Effector memory CD4-positive, alpha-beta T cell (primary cell): Measurements from ENCODE around the gene SLC43A3.

Source experiments
- DNase-seq, 3 donors: peaks; one replicate each; pipeline ENCODE4 v3.0.0-alpha.2; 2020
- H3K27ac ChIP-seq: 2 replicates; pipeline ENCODE4 v1.7.0; 2013; ENCODE audit warnings: mild to moderate bottlenecking, low read length, moderate library complexity; ENCODE audit not compliant: insufficient read depth, poor library complexity, severe bottlenecking
- H3K27me3 ChIP-seq: replicated peaks from 2 replicates; pipeline ENCODE4 v1.7.0; 2013; ENCODE audit warnings: mild to moderate bottlenecking, low read length; ENCODE audit not compliant: insufficient read depth, control insufficient read depth, poor library complexity, severe bottlenecking
- H3K36me3 ChIP-seq: 2 replicates; pipeline ENCODE4 v1.7.0; 2013; ENCODE audit warnings: mild to moderate bottlenecking, low read length, moderate library complexity; ENCODE audit not compliant: control insufficient read depth, insufficient read depth
- H3K4me1 ChIP-seq: 2 replicates; pipeline ENCODE4 v1.7.0; 2013; ENCODE audit warnings: low read length, mild to moderate bottlenecking; ENCODE audit not compliant: control insufficient read depth, insufficient read depth, poor library complexity, severe bottlenecking
- H3K4me3 ChIP-seq: 2 replicates; pipeline ENCODE4 v1.7.0; 2013; ENCODE audit warnings: low read length, low read depth, mild to moderate bottlenecking; ENCODE audit not compliant: insufficient read depth, poor library complexity, severe bottlenecking
- H3K9me3 ChIP-seq: 2 replicates; pipeline ENCODE4 v1.7.0; 2013; ENCODE audit warnings: mild to moderate bottlenecking, low read length, moderate library complexity; ENCODE audit not compliant: control insufficient read depth

Gene SLC43A3

DNA sequence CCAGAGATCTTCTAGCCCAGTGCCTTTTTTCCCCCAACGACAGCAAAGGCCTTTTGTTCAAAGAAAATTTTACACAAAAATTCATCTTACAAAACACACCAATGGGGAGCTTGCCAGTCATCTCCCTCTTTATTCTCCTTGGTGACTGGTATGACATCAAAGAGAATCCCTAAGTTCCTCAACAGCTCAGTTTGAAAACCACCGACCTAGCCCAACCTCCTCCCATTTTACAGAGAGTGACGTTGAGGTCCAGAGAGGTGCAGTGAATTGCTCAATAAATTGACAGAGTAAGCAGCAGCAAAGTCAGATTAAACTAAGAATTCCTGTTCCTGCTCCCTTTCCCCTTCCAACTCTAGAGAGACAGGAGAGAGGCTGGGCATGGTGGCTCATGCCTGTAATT is 7.8 kb downstream of the SLC43A3 start:
- no peak overlapping the region for H3K4me3 ChIP-seq
- peaks cover 2% of the 10 kb centered on the region for H3K4me1 ChIP-seq
- no peak for DNase-seq
- H3K27me3 ChIP-seq: no peaks in the 10 kb centered on the region
- H3K36me3 ChIP-seq: peaks cover 25% of the 10 kb centered on the region
- H3K9me3 ChIP-seq: no peaks in the 10 kb centered on the region
- no peak overlapping the region for H3K27ac ChIP-seq

DNA sequence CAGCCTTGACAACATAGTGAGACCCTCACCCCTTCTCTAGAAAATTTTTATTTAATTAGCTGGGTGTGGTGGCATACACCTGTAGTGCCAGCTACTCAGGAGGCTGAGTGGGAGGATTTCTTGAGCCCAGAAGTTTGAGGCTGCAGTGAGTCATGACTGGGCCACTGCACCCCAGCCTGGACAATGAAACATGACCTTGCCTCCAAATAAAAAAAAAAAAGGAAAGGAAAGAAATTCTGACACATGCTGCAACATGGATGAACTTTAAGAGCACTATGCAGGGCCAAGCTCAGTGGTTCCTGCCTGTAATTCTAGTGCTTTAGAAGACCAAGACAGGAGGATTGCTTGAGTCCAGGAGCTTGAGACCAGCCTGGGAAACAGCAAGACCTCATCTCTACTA is 8.8 kb downstream of the SLC43A3 start:
- no peaks in the 10 kb centered on the region for H3K4me1 ChIP-seq
- H3K27ac ChIP-seq: no peak overlapping the region
- H3K9me3 ChIP-seq: no peaks in the 10 kb centered on the region
- no peak for DNase-seq
- no peak overlapping the region for H3K4me3 ChIP-seq
- no peaks in the 10 kb centered on the region for H3K27me3 ChIP-seq
- H3K36me3 ChIP-seq: peaks cover 30% of the 10 kb centered on the region

DNA sequence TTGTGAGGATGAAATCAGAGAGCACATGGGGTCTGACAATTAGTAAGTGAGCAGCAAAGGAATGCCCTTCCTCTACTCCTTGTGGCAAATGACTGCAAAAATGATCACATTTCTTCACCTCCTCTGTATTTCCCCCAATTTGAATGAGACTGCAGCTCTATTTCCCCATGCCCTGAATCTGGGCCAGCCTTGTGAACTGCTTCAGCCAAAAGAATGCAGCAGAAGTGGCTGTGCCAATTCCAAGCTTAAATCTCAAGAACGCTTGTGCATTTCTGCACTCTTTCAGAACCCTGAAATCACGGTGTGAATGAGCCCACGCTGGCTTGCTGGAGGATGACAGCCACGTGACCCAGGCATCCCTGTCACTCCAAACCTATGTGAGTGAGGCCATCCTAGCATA is 9.9 kb downstream of the SLC43A3 start:
- no peaks in the 10 kb centered on the region for H3K27me3 ChIP-seq
- H3K4me1 ChIP-seq: no peaks in the 10 kb centered on the region
- peaks cover 30% of the 10 kb centered on the region for H3K36me3 ChIP-seq
- no peak overlapping the region for H3K27ac ChIP-seq
- no peak for DNase-seq
- no peaks in the 10 kb centered on the region for H3K9me3 ChIP-seq
- no peak overlapping the region for H3K4me3 ChIP-seq

DNA sequence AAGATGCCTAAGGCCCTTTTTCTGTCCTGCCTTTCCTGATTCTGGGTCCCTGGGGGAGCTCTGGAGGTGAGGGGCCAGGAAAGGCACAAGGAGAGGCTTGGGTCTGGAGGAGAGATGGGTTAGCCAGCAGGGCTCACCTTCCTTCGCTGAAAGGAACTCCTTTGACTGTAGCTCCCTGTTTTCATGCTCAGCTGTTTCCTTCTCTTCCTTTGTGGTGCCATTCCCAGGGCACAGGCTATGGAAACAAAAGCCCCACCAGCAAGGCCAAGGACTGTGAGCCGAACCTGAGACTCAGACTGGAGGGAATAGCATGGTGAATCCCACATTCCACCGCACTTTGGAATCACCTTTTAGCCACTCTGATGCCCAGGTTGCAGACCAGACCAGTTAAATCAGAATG is 10.5 kb downstream of the SLC43A3 start:
- DNase-seq: no peak
- Histone ChIP-seq H3K4me1 (no peaks in the 10 kb centered on the region), H3K4me3 (no peak overlapping the region), H3K9me3 (no peaks in the 10 kb centered on the region), H3K27me3 (no peaks in the 10 kb centered on the region), H3K27ac (no peak overlapping the region), H3K36me3 (peaks cover 30% of the 10 kb centered on the region)

DNA sequence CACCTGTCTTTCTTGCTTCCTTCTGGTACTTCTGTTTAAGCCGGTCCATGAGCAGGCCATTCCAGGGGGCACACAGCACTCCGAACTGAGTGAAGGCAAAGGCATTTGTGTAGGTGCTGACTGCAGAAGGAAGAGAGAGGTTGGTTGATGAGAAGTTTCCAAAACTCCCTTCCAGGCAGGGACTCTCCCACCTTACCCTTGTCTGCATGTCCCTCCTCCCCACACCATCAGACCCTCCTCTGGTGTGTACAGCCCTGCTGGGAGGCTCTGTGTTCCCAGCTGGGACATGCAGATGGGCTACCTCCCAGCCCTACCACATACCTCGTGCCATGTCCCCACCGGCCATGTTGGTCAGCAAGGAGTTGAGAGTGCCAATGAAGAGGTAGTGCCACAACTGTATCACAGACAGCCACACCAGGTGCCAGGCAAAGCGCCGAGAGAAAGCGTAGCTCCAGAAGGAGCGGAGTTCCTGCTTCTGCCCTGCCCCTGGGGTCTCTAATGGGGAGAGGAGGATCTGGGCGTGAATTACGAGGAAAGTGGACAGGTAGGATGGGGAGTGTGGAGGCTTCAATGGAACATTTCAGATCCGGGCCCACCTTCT is 12.2 kb downstream of the SLC43A3 start:
- Histone ChIP-seq H3K27ac (no peak overlapping the region), H3K4me3 (no peak overlapping the region), H3K27me3 (no peaks in the 10 kb centered on the region), H3K36me3 (peaks cover 30% of the 10 kb centered on the region), H3K4me1 (no peaks in the 10 kb centered on the region), H3K9me3 (no peaks in the 10 kb centered on the region)
- no peak for DNase-seq

DNA sequence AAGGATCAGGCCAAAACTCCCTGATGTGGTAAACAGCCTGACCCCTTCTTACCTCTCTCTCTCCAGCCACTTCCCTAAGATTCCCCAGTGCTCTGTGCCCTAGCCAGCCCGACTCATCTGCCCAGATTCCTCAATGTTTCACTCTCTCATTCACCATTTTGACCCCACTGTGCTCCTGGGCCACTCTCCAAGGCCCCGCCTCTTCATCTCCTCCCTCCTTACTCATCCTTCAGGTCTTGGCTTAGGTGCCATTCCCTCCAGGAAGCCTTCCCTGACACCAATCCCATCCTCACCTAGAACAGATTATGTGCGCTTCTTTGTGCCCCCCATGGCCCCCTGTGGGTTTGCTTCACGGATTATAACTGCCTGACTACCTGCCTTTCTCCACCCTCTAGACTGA is 13.2 kb downstream of the SLC43A3 start:
- no peak overlapping the region for H3K27ac ChIP-seq
- no peaks in the 10 kb centered on the region for H3K9me3 ChIP-seq
- no peak overlapping the region for H3K4me3 ChIP-seq
- no peaks in the 10 kb centered on the region for H3K27me3 ChIP-seq
- DNase-seq: no peak
- H3K4me1 ChIP-seq: no peaks in the 10 kb centered on the region
- H3K36me3 ChIP-seq: peaks cover 30% of the 10 kb centered on the region

DNA sequence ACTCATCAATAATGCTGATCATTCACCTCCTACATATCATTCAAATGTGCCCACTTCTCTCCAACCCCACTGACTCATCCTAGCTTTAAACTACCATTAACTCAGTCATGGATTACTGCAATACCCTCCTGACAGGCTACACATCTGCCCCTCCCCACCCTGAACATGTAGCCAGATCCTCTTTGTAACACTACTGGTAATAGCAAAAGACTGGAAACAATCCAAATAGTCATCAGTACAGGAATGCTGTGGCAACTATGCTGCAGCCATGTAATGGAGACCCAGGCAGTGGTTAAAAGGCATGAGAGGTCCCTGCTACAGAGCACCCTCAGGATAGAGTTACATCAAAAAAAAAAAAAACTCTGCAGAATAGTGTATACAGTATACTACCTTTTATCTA is 16.6 kb downstream of the SLC43A3 start:
- H3K27me3 ChIP-seq: no peaks in the 10 kb centered on the region
- no peaks in the 10 kb centered on the region for H3K4me1 ChIP-seq
- H3K9me3 ChIP-seq: no peaks in the 10 kb centered on the region
- peaks cover 19% of the 10 kb centered on the region for H3K36me3 ChIP-seq
- no peak overlapping the region for H3K27ac ChIP-seq
- no peak overlapping the region for H3K4me3 ChIP-seq
- no peak for DNase-seq

DNA sequence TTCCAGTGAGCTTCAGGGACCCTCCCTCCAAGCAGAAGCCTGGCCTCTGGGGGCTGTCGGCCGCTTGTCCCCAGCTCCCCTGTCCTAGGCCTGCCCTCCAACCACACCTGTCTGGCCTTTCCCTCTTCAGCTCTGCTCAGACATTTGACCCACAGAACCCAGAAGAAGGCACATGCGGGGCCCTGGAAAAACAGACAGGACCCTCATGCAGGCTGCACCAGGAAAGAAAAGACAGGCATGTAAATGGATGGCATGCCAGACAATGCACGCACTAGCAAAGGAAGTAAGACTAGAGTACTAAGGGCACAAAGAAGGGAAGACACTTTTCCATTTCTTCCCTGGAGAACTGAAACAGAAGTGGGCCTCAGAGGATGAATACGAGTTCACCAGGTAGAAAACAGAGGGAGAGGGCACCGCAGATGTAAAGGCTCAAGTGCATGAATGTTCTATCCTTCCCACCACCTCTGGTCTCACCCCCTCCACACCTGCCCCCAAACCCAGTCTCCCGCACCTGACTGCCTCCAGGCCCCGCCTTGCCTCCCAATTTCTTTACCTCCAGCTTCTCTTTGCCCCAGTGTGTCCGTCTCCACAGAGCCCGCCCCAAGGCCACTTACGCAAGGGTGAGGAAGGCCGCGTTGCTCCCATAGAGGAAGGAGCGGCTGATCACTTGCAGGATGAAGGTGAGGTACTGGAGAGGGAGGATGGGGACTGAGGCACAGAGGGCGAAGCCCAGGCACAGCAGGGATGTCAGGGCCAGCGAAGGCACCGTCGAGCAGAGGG is 17.4 kb downstream of the SLC43A3 start:
- no peak for DNase-seq
- Histone ChIP-seq H3K27ac (no peak overlapping the region), H3K4me3 (no peak overlapping the region), H3K4me1 (no peaks in the 10 kb centered on the region), H3K27me3 (no peaks in the 10 kb centered on the region), H3K36me3 (peaks cover 15% of the 10 kb centered on the region), H3K9me3 (no peaks in the 10 kb centered on the region)

DNA sequence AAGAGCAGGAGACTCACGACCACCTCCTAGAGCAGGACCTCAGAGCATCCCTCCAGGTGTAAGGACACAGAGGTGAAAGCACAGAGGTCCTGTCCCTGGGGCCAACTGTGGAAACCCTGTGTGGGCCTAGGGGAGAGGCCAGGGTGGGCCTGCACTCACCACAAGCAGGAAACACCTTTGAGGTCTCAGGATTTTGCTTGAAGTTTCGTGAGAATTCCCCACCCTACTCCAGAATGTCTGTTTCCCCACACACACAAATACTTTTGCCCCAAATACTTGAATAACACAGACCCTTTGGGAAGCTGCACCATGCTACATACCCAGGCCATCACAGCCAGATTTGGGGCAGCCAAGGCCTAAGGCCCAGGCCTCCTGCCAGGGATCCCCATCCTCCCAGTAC is 18.1 kb downstream of the SLC43A3 start:
- H3K9me3 ChIP-seq: no peaks in the 10 kb centered on the region
- no peaks in the 10 kb centered on the region for H3K27me3 ChIP-seq
- H3K4me3 ChIP-seq: no peak overlapping the region
- no peaks in the 10 kb centered on the region for H3K4me1 ChIP-seq
- DNase-seq: no peak
- no peak overlapping the region for H3K27ac ChIP-seq
- peaks cover 10% of the 10 kb centered on the region for H3K36me3 ChIP-seq

DNA sequence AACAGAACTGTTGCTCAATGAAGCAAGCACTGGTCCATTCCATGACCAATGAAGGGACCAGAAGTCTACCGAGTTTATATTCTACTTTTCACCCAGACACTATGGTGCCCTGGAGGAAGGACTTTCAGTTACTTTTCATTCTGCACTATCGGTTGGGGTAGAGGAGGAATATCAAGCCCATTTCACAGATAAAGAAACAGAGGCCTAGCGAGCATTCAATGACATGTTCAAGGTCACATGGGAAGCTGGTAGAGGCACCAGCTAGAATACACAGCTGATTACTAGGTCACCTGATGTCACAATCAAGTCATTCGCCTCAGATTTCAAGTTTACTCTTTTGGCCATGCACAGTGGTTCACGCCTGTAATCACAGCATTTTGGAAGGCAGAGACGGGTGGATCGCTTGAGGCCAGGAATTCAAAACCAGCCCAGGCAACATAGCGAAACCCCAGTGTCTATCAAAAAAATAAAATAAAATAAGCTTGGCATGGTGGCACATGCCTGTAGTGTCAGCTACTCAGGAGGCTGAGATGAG is 18.9 kb downstream of the SLC43A3 start:
- Histone ChIP-seq H3K4me3 (no peak overlapping the region), H3K27me3 (no peaks in the 10 kb centered on the region), H3K27ac (no peak overlapping the region), H3K4me1 (no peaks in the 10 kb centered on the region), H3K36me3 (peaks cover 8% of the 10 kb centered on the region), H3K9me3 (no peaks in the 10 kb centered on the region)
- no peak for DNase-seq
